Loucy (cell line): ENCODE measurements around the gene FHIP1B.

Experiments
- EZH2phosphoT487 ChIP-seq: fragments of 200-600 bp; IDR thresholded peaks from 2 replicates; pipeline ENCODE4 v1.6.1; 2018; ENCODE audit warnings: antibody characterized with exemption, mild to moderate bottlenecking, moderate library complexity, borderline replicate concordance
- TF ChIP-seq, protein P1 (sequence below): fragments of 200-600 bp; sonication (generic); conservative IDR thresholded peaks from 2 replicates; pipeline ENCODE4 v1.5.1; 2014; ENCODE audit warnings: mild to moderate bottlenecking, antibody characterized with exemption, low read length

DNA sequence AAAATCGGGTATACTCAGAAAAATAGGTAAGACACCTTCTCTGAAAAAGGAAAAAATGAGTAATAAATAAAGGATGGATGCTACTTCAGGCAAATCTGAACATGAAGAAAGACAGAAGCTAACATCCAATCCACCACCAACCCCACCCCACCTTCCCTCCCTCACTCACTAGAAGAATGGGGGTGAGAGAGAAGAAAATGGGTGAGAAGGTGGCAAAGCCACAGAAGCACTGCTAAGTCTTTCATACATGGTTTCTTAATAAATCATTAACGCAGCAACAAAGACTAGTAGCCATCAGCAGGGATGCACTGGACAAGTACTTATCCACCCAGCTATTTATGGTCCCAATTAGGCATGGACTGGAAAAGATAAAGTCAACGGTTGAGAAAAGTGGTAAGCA lies 5.9 kb downstream of the FHIP1B start:
- TF ChIP-seq, protein P1, sequence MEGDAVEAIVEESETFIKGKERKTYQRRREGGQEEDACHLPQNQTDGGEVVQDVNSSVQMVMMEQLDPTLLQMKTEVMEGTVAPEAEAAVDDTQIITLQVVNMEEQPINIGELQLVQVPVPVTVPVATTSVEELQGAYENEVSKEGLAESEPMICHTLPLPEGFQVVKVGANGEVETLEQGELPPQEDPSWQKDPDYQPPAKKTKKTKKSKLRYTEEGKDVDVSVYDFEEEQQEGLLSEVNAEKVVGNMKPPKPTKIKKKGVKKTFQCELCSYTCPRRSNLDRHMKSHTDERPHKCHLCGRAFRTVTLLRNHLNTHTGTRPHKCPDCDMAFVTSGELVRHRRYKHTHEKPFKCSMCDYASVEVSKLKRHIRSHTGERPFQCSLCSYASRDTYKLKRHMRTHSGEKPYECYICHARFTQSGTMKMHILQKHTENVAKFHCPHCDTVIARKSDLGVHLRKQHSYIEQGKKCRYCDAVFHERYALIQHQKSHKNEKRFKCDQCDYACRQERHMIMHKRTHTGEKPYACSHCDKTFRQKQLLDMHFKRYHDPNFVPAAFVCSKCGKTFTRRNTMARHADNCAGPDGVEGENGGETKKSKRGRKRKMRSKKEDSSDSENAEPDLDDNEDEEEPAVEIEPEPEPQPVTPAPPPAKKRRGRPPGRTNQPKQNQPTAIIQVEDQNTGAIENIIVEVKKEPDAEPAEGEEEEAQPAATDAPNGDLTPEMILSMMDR, result no peak
- TF ChIP-seq EZH2phosphoT487, result no peak
